Endodermal cell (in vitro differentiated cells): ENCODE data around the gene SLPI. TPM values are rescaled to one million over a fixed set of nuclear protein-coding genes. Genes with fewer than 3 reads are reported as not detected.

Experiments used
- DNase-seq: peaks from one replicate; pipeline ENCODE4 v3.0.0-alpha.2; 2017
- H3K27ac ChIP-seq: 2 replicates; pipeline ENCODE4 v1.5.1; 2013; ENCODE audit warnings: mild to moderate bottlenecking, low read depth, low read length, moderate library complexity
- H3K27me3 ChIP-seq: 2 replicates; pipeline ENCODE4 v1.6.1; 2013; ENCODE audit warnings: mild to moderate bottlenecking, low read length, moderate library complexity; ENCODE audit not compliant: insufficient read depth, control insufficient read depth, poor library complexity, severe bottlenecking
- H3K36me3 ChIP-seq: 2 replicates; pipeline ENCODE4 v1.7.0; 2013; ENCODE audit warnings: mild to moderate bottlenecking, low read length, moderate library complexity; ENCODE audit not compliant: control insufficient read depth, insufficient read depth
- H3K4me1 ChIP-seq: one replicate; pipeline ENCODE4 v1.7.0; 2013; ENCODE audit warnings: low read length; ENCODE audit not compliant: control insufficient read depth, insufficient read depth
- H3K4me3 ChIP-seq: 2 replicates; pipeline ENCODE4 v1.5.1; 2013; ENCODE audit warnings: mild to moderate bottlenecking, low read length, moderate library complexity
- H3K9ac ChIP-seq: 2 replicates; pipeline ENCODE4 v1.6.1; 2013; ENCODE audit warnings: mild to moderate bottlenecking, low read length, moderate library complexity; ENCODE audit not compliant: poor library complexity, severe bottlenecking; ENCODE audit errors: extremely low read depth
- H3K9me3 ChIP-seq: 2 replicates; pipeline ENCODE4 v1.6.1; 2013; ENCODE audit warnings: mild to moderate bottlenecking, low read length, moderate library complexity; ENCODE audit not compliant: control insufficient read depth
- H3K27ac Mint-ChIP-seq: 2 replicates; pipeline ENCODE4 v1.8.0; 2020; ENCODE audit warnings: mixed read lengths
- H3K27me3 Mint-ChIP-seq: 2 replicates; pipeline ENCODE4 v1.8.0; 2021; ENCODE audit warnings: mild to moderate bottlenecking, mixed read lengths; ENCODE audit not compliant: insufficient read depth
- H3K36me3 Mint-ChIP-seq: 2 replicates; pipeline ENCODE4 v1.8.0; 2020; ENCODE audit warnings: low read depth, mixed read lengths
- H3K4me1 Mint-ChIP-seq: 2 replicates; pipeline ENCODE4 v1.8.0; 2020; ENCODE audit warnings: mixed read lengths
- H3K4me3 Mint-ChIP-seq: 2 replicates; pipeline ENCODE4 v1.8.0; 2020; ENCODE audit warnings: mild to moderate bottlenecking, moderate library complexity, mixed read lengths
- H3K9me3 Mint-ChIP-seq: 2 replicates; pipeline ENCODE4 v1.8.0; 2020; ENCODE audit warnings: mild to moderate bottlenecking, mixed read lengths
- WGBS, 2 experiments: methylation state at CpG; one replicate each; pipeline versions ENCODE4 v1.1.5 to v1.1.7; 2013; ENCODE audit warnings: missing lambda C conversion rate in 2 of 2, mixed read lengths in 1 of 2; ENCODE audit not compliant: insufficient coverage in 1 of 2, insufficient read length in 1 of 2; 5-methylcytosine and 5-hydroxymethylcytosine counted together
- total RNA-seq, 2 donors: library from RNA; stranded (reverse); fragmentation: NEBNext Ultra II Directional in 1 of 2; extraction: Animal tissue kit (Norgen Biotek cat#: 25700) in 1 of 2; gene quantifications; 2 replicates in 1 of 2; 3 replicates in 1 of 2; pipeline ENCODE4 v1.2.1, GENCODE V29; 2021
- TF ChIP-seq, protein P1 (sequence below): fragments of 200-600 bp; sonication (generic); conservative IDR thresholded peaks from 2 replicates; pipeline ENCODE4 v1.5.0; 2021; ENCODE audit warnings: antibody characterized with exemption, mild to moderate bottlenecking

The SLPI gene
- total RNA-seq, 2 donors from 2014 or later: not detected

DNA sequence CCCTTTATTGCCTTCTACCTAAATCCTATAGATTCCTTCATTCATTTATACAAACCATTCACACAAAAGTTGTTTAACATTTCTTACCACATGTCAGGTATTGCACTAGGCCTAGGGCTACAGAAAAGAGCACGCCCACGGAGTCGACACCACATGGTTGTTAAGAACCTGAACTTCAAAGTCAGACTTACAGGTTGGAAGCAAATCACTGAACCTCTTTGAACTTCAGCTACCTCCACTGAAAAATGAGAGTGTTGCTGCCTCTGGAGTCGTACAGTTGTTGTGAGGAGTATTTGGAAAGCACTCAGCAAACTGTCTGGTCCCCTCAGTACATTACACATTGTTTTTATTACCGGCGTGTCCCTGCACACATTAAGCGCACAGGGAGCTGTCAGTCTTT is 3.3 kb upstream of the SLPI start:
- Histone ChIP-seq H3K9me3 (no peaks in the 10 kb centered on the region), H3K4me3 (no peak overlapping the region), H3K27me3 (no peaks in the 10 kb centered on the region), H3K36me3 (no peaks in the 10 kb centered on the region), H3K9ac (no peak overlapping the region), H3K27ac (no peak overlapping the region), H3K4me1 (no peaks in the 10 kb centered on the region)
- DNase-seq: no peak
- Mint-ChIP-seq H3K27ac (no peak overlapping the region), H3K36me3 (no peaks in the 10 kb centered on the region), H3K9me3 (no peaks in the 10 kb centered on the region), H3K4me1 (peaks cover 4% of the 10 kb centered on the region), H3K27me3 (peaks cover 7% of the 10 kb centered on the region), H3K4me3 (no peak overlapping the region)
- TF ChIP-seq, protein P1, sequence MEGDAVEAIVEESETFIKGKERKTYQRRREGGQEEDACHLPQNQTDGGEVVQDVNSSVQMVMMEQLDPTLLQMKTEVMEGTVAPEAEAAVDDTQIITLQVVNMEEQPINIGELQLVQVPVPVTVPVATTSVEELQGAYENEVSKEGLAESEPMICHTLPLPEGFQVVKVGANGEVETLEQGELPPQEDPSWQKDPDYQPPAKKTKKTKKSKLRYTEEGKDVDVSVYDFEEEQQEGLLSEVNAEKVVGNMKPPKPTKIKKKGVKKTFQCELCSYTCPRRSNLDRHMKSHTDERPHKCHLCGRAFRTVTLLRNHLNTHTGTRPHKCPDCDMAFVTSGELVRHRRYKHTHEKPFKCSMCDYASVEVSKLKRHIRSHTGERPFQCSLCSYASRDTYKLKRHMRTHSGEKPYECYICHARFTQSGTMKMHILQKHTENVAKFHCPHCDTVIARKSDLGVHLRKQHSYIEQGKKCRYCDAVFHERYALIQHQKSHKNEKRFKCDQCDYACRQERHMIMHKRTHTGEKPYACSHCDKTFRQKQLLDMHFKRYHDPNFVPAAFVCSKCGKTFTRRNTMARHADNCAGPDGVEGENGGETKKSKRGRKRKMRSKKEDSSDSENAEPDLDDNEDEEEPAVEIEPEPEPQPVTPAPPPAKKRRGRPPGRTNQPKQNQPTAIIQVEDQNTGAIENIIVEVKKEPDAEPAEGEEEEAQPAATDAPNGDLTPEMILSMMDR: no peak
- 92 to 97% methylated on average over 5 to 7 of the region's 7 CpGs for WGBS, 2 experiments

- H3K36me3 ChIP-seq: no peaks in the 10 kb centered on the region
- peaks cover 5% of the 10 kb centered on the region for H3K4me1 Mint-ChIP-seq
- no peaks in the 10 kb centered on the region for H3K27me3 ChIP-seq
- peaks cover 8% of the 10 kb centered on the region for H3K27me3 Mint-ChIP-seq
- H3K4me3 Mint-ChIP-seq: no peak overlapping the region
- H3K9ac ChIP-seq: no peak overlapping the region
- H3K27ac Mint-ChIP-seq: no peak overlapping the region
- H3K27ac ChIP-seq: no peak overlapping the region
- TF ChIP-seq, protein P1: no peak
- no peaks in the 10 kb centered on the region for H3K9me3 Mint-ChIP-seq
- no peak overlapping the region for H3K4me3 ChIP-seq
- no peaks in the 10 kb centered on the region for H3K4me1 ChIP-seq
- no peaks in the 10 kb centered on the region for H3K9me3 ChIP-seq
- no peak for DNase-seq
- H3K36me3 Mint-ChIP-seq: no peaks in the 10 kb centered on the region
- 70% methylated on average over 3 of the region's 3 CpGs; no CpG with 5 or more reads in 1 of the 2 experiments for WGBS, 2 experiments
Measured at GRCh38 chr20:45257161-45257560, 2.8 kb upstream of the SLPI start.

- peaks cover 3% of the 10 kb centered on the region for H3K27me3 ChIP-seq
- Mint-ChIP-seq H3K36me3 (no peaks in the 10 kb centered on the region), H3K27ac (no peak overlapping the region), H3K4me3 (no peak overlapping the region), H3K9me3 (no peaks in the 10 kb centered on the region), H3K4me1 (peaks cover 3% of the 10 kb centered on the region), H3K27me3 (peaks cover 13% of the 10 kb centered on the region)
- H3K9ac ChIP-seq: no peak overlapping the region
- TF ChIP-seq, protein P1: no peak
- H3K9me3 ChIP-seq: no peaks in the 10 kb centered on the region
- no peaks in the 10 kb centered on the region for H3K36me3 ChIP-seq
- no peak for DNase-seq
- H3K4me1 ChIP-seq: no peaks in the 10 kb centered on the region
- WGBS, 2 experiments: 89% methylated on average over 4 of the region's 4 CpGs; no CpG with 5 or more reads in 1 of the 2 experiments
- no peak overlapping the region for H3K27ac ChIP-seq
- no peak overlapping the region for H3K4me3 ChIP-seq
Measured at GRCh38 chr20:45253261-45253660, 1.1 kb downstream of the SLPI start.
